Vagina (tissue), 2 donors: Measurements from ENCODE around the gene TDRD9.

Source experiments
- POLR2A ChIP-seq, 2 donors: fragments of 450-650 bp; IDR thresholded peaks; one replicate each; pipeline ENCODE4 v1.6.1; 2017; ENCODE audit warnings: antibody characterized with exemption in 2 of 2, mild to moderate bottlenecking in 2 of 2, moderate library complexity in 2 of 2
- POLR2AphosphoS5 ChIP-seq, 2 donors: sonication (generic); formaldehyde crosslinking; IDR thresholded peaks; one replicate each; pipeline ENCODE4 v1.9.0; 2017; ENCODE audit warnings: antibody characterized with exemption in 2 of 2, mild to moderate bottlenecking in 2 of 2, low read depth in 1 of 2; ENCODE audit not compliant: insufficient read depth in 1 of 2
- TF ChIP-seq, protein P1 (sequence below), 3 experiments: fragments of 450-650 bp in 2 of 3; fragments of 200-600 bp in 1 of 3; sonication (generic) in 1 of 3; IDR thresholded peaks; one replicate each; pipeline ENCODE4 v1.5.1; 2017 to 2019; ENCODE audit warnings: antibody characterized with exemption in 3 of 3, mild to moderate bottlenecking in 2 of 3, moderate library complexity in 2 of 3

DNA sequence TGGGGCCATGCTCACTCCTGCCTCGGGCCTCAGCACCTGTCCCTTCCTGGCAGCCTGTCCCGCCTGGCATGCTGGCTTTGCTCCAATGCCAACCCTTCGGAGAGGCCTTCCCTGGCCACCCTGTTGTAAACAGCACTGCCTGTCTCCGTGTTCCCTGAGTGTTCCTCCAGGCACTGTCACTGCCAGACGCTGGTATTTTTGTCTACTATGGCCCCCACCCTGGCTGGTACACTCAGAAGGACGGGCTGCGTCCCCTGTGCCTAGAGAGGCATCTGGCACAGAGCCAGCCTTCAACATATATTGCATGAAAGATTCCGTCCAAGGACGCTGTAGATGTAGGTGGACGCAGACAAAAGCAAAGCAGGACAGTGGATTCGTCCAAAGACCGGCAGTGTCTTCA, 154.6 kb downstream of the TDRD9 start:
- no peak for TF ChIP-seq POLR2AphosphoS5 (IDR thresholded peaks at IDR 0.05; ENCODE audit: insufficient read depth in 1 of 2, low read depth in 1 of 2)
- TF ChIP-seq, protein P1, sequence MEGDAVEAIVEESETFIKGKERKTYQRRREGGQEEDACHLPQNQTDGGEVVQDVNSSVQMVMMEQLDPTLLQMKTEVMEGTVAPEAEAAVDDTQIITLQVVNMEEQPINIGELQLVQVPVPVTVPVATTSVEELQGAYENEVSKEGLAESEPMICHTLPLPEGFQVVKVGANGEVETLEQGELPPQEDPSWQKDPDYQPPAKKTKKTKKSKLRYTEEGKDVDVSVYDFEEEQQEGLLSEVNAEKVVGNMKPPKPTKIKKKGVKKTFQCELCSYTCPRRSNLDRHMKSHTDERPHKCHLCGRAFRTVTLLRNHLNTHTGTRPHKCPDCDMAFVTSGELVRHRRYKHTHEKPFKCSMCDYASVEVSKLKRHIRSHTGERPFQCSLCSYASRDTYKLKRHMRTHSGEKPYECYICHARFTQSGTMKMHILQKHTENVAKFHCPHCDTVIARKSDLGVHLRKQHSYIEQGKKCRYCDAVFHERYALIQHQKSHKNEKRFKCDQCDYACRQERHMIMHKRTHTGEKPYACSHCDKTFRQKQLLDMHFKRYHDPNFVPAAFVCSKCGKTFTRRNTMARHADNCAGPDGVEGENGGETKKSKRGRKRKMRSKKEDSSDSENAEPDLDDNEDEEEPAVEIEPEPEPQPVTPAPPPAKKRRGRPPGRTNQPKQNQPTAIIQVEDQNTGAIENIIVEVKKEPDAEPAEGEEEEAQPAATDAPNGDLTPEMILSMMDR (IDR thresholded peaks at IDR 0.05), result no peak
- TF ChIP-seq POLR2A (IDR thresholded peaks at IDR 0.05), result no peak
